IPS-18a (cell line): ENCODE measurements around the gene C5orf46.

Source experiments
- H3K27ac ChIP-seq: one replicate; pipeline ENCODE4 v1.5.1; 2013; ENCODE audit warnings: low read length
- H3K27me3 ChIP-seq: one replicate; pipeline ENCODE4 v1.6.1; 2013; ENCODE audit warnings: mild to moderate bottlenecking, low read length; ENCODE audit not compliant: control insufficient read depth, insufficient read depth
- H3K36me3 ChIP-seq: one replicate; pipeline ENCODE4 v1.6.1; 2013; ENCODE audit warnings: low read depth, low read length; ENCODE audit not compliant: control insufficient read depth
- H3K4me1 ChIP-seq: one replicate; pipeline ENCODE4 v1.6.1; 2013; ENCODE audit warnings: low read depth, low read length; ENCODE audit not compliant: control insufficient read depth
- H3K4me3 ChIP-seq: one replicate; pipeline ENCODE4 v1.5.1; 2013; ENCODE audit warnings: low read length
- H3K9ac ChIP-seq: one replicate; pipeline ENCODE4 v1.6.1; 2013; ENCODE audit warnings: mild to moderate bottlenecking, low read length, moderate library complexity
- H3K9me3 ChIP-seq: one replicate; pipeline ENCODE4 v1.6.1; 2013; ENCODE audit warnings: low read depth, low read length; ENCODE audit not compliant: control insufficient read depth

Gene C5orf46

DNA sequence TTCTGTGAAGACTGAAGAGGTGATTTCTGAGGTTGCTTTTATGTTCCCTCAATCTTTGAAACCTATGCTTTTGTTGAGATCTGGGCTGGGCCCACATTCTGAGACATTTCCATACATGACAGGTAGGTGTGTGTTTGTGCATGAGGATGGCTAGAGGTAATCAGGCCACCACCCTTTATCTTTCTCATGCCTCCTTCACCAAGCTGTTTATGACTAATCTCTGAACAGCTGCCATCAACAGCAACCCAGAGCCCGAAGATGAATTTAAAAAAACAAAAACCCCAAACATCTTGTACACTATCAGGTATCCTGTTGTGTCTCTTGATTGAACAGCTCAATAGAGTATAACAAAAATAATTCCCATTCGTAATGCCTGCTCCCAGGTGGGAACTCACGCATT is 12.6 kb upstream of the C5orf46 start:
- H3K9me3 ChIP-seq: no peaks in the 10 kb centered on the region
- no peaks in the 10 kb centered on the region for H3K36me3 ChIP-seq
- no peak overlapping the region for H3K9ac ChIP-seq
- no peaks in the 10 kb centered on the region for H3K27me3 ChIP-seq
- no peaks in the 10 kb centered on the region for H3K4me1 ChIP-seq
- H3K27ac ChIP-seq: no peak overlapping the region
- H3K4me3 ChIP-seq: no peak overlapping the region

DNA sequence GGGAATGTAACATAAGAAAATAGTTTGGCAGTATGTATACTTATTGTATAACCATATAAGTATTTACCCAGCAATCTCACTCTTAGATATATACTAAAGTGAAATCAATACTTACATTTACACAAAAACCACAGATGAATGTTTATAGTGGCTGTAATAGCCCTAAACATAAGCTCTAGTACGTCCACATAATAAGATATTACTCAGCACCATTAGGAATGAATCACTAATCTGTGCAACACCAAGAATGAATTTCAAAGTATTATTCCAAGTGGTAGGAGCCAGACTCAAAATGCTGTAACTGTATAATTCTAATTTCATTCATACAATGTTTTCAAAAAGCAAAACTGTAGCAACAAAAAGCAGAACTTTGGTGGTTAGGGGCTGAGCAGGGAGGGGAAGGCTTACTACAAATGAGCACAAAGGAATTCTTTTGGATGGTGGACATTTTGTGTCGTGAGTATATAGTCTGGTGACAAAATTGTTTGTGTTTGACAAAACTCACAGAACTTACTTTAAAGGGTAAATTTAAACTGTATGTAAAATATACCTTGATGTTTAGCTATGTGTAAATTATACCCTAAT is 11.9 kb upstream of the C5orf46 start:
- Histone ChIP-seq H3K27ac (no peak overlapping the region), H3K27me3 (no peaks in the 10 kb centered on the region), H3K36me3 (no peaks in the 10 kb centered on the region), H3K4me1 (no peaks in the 10 kb centered on the region), H3K9ac (no peak overlapping the region), H3K9me3 (no peaks in the 10 kb centered on the region), H3K4me3 (no peak overlapping the region)

DNA sequence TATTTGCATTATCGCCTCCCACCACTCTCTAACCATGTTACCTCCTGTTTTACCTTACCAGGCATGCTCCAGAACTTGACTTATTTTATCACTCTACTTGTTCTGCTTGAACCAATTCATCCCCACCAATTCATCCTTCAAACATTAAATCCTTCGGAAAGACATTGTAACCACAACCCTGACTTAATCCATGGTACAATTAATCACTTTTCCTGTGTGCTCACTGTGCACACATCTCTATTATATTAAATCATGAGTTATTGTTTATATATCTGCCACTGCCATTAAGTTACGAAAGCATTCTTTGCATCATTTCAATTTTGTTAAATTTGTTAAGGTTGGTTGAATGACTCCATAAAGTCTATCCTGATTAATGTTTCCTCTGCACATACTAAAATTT is 7.4 kb upstream of the C5orf46 start:
- Histone ChIP-seq H3K9me3 (no peaks in the 10 kb centered on the region), H3K4me1 (no peaks in the 10 kb centered on the region), H3K9ac (no peak overlapping the region), H3K4me3 (no peak overlapping the region), H3K36me3 (no peaks in the 10 kb centered on the region), H3K27me3 (no peaks in the 10 kb centered on the region), H3K27ac (no peak overlapping the region)

GRCh38 chr5:147912011-147912410 is 5.7 kb upstream of the C5orf46 start:
- no peaks in the 10 kb centered on the region for H3K27me3 ChIP-seq
- H3K4me1 ChIP-seq: no peaks in the 10 kb centered on the region
- H3K4me3 ChIP-seq: no peak overlapping the region
- no peaks in the 10 kb centered on the region for H3K9me3 ChIP-seq
- H3K36me3 ChIP-seq: no peaks in the 10 kb centered on the region
- H3K9ac ChIP-seq: no peak overlapping the region
- no peak overlapping the region for H3K27ac ChIP-seq

GRCh38 chr5:147911427-147911826 is 5.1 kb upstream of the C5orf46 start:
- H3K9me3 ChIP-seq: no peaks in the 10 kb centered on the region
- H3K4me1 ChIP-seq: no peaks in the 10 kb centered on the region
- no peak overlapping the region for H3K27ac ChIP-seq
- H3K9ac ChIP-seq: no peak overlapping the region
- no peaks in the 10 kb centered on the region for H3K36me3 ChIP-seq
- no peak overlapping the region for H3K4me3 ChIP-seq
- no peaks in the 10 kb centered on the region for H3K27me3 ChIP-seq

- H3K27ac ChIP-seq: no peak overlapping the region
- H3K4me3 ChIP-seq: no peak overlapping the region
- no peaks in the 10 kb centered on the region for H3K27me3 ChIP-seq
- no peaks in the 10 kb centered on the region for H3K36me3 ChIP-seq
- no peaks in the 10 kb centered on the region for H3K9me3 ChIP-seq
- no peak overlapping the region for H3K9ac ChIP-seq
- peaks cover 7% of the 10 kb centered on the region for H3K4me1 ChIP-seq
These were observed 2.2 kb downstream of the C5orf46 start for GRCh38 chr5:147904110-147904509.

DNA sequence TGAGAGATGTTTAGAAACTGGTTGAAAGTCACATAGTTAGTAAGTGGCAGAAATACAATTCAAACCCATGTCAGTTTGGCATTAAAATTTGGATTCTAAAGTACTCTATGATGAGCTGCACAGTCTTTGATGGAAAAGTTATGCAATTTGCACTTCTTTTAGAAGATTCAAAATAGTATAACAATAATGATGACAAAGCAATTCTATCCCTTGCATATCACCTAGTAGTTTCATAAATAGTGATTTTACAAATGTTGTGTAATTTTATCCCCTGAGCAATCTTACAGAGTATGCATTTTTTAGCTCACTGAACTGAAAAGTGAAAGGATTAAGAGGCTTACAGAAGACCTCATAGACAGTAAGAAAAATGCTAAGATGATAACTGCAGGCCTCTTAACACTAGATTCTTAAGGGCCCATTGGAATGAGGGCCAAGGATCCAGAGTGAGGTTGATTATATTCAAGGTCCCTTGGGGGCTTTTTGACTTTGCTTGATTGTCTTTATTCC is 3.7 kb downstream of the C5orf46 start:
- peaks cover 7% of the 10 kb centered on the region for H3K4me1 ChIP-seq
- H3K27me3 ChIP-seq: no peaks in the 10 kb centered on the region
- H3K9ac ChIP-seq: no peak overlapping the region
- no peak overlapping the region for H3K27ac ChIP-seq
- no peaks in the 10 kb centered on the region for H3K9me3 ChIP-seq
- H3K36me3 ChIP-seq: no peaks in the 10 kb centered on the region
- H3K4me3 ChIP-seq: no peak overlapping the region

- no peaks in the 10 kb centered on the region for H3K9me3 ChIP-seq
- H3K27me3 ChIP-seq: no peaks in the 10 kb centered on the region
- H3K4me3 ChIP-seq: no peak overlapping the region
- no peaks in the 10 kb centered on the region for H3K36me3 ChIP-seq
- H3K9ac ChIP-seq: no peak overlapping the region
- no peak overlapping the region for H3K27ac ChIP-seq
- H3K4me1 ChIP-seq: peaks cover 7% of the 10 kb centered on the region
These were observed 4.7 kb downstream of the C5orf46 start for GRCh38 chr5:147901599-147902039.

DNA sequence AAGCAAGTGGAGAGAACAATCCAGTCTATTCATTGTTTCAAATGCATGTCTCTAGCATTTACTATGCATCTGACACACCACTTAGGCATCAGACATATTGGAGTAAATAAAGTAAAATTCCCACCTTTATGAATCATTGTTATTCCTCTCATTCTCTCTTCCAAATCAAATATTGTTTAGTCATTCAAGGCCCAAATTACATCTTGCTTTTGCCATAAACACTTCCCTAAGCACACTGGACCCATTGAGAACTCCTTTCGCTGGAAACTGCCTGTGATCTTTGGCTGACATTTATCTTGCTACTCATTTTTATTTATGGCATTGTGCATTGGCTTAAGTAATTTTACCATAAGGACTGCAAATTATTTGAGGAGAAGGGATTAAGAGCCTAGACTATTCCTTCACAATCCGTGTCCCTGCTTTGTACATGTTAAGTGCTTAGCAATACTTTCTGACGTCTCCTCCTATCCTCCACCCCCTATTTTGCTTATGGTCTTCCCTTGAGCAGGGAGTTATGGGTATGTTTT is 7.4 kb downstream of the C5orf46 start:
- no peaks in the 10 kb centered on the region for H3K27me3 ChIP-seq
- no peaks in the 10 kb centered on the region for H3K36me3 ChIP-seq
- H3K9me3 ChIP-seq: no peaks in the 10 kb centered on the region
- no peak overlapping the region for H3K27ac ChIP-seq
- H3K4me3 ChIP-seq: no peak overlapping the region
- H3K4me1 ChIP-seq: peaks cover 7% of the 10 kb centered on the region
- H3K9ac ChIP-seq: no peak overlapping the region

GRCh38 chr5:147895864-147896263 is 10.5 kb downstream of the C5orf46 start:
- Histone ChIP-seq H3K4me1 (no peaks in the 10 kb centered on the region), H3K4me3 (no peak overlapping the region), H3K27ac (no peak overlapping the region), H3K9ac (no peak overlapping the region), H3K36me3 (no peaks in the 10 kb centered on the region), H3K27me3 (no peaks in the 10 kb centered on the region), H3K9me3 (no peaks in the 10 kb centered on the region)

DNA sequence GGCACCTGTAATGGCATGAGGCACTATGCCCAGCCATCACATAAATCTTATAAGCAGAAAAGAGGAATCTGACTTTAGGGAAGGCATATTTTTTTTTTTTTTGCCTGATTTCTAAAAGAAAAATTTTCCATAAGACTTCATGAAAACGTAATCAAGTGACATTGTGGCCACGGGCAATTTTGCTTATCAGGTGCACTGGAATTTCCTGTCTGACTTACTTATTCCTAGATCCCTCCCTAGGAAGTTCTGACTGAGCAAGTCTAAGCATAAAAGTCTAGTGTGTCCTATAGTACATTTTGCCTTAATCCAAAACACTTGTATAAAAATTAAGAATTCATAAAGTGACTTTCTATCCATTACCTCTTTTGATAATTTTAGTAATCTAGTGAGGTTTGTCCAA is 12.5 kb downstream of the C5orf46 start:
- H3K4me3 ChIP-seq: no peak overlapping the region
- no peak overlapping the region for H3K9ac ChIP-seq
- no peak overlapping the region for H3K27ac ChIP-seq
- H3K4me1 ChIP-seq: no peaks in the 10 kb centered on the region
- no peaks in the 10 kb centered on the region for H3K9me3 ChIP-seq
- no peaks in the 10 kb centered on the region for H3K27me3 ChIP-seq
- no peaks in the 10 kb centered on the region for H3K36me3 ChIP-seq

- no peak overlapping the region for H3K27ac ChIP-seq
- no peaks in the 10 kb centered on the region for H3K9me3 ChIP-seq
These were observed 13.5 kb downstream of the C5orf46 start for GRCh38 chr5:147892696-147893296.

More at GRCh38 chr5:147892696-147893296, 13.5 kb downstream of the C5orf46 start:
- Histone ChIP-seq H3K9ac (no peak overlapping the region), H3K4me1 (no peaks in the 10 kb centered on the region), H3K4me3 (no peak overlapping the region), H3K36me3 (no peaks in the 10 kb centered on the region), H3K27me3 (no peaks in the 10 kb centered on the region)
